Motor neuron (in vitro differentiated cells): ENCODE measurements around the gene S100A12. TPM values are rescaled to one million over a fixed set of nuclear protein-coding genes. Genes with fewer than 3 reads are reported as not detected.
A peak's percentile ranks its signal among the peaks of the same experiment; 100 is the strongest.

ENCODE experiments used
- ATAC-seq, 8 experiments: fragments of 200-7000 bp; cut with Tn5 transposase; replicated peaks in 6 of 8; 2 replicates each; pipeline ENCODE4 v1.8.0; 2021; ENCODE audit warnings: mild to moderate bottlenecking in 8 of 8, moderate library complexity in 8 of 8
- H3K27ac ChIP-seq, 2 donors: fragments of 250-450 bp; sonication (Bioruptor Pico); 2 replicates each; pipeline ENCODE4 v1.9.0; 2021; ENCODE audit warnings: antibody characterized with exemption in 2 of 2, mild to moderate bottlenecking in 2 of 2, moderate library complexity in 1 of 2
- H3K4me1 ChIP-seq, 2 donors: fragments of 250-450 bp; sonication (Bioruptor Pico); replicated peaks in 1 of 2; 2 replicates each; pipeline ENCODE4 v1.6.1; 2021; ENCODE audit warnings: antibody characterized with exemption in 2 of 2, mild to moderate bottlenecking in 2 of 2, moderate library complexity in 1 of 2
- H3K4me3 ChIP-seq, 5 donors: fragments of 250-450 bp; sonication (Bioruptor Pico); 2 replicates each; pipeline ENCODE4 v1.9.0; 2021; ENCODE audit warnings: antibody characterized with exemption in 5 of 5, mild to moderate bottlenecking in 5 of 5, moderate library complexity in 4 of 5
- WGBS, 10 experiments: fragments of 450-650 bp; shearing (Covaris generic); methylation state at CpG; one replicate each; pipeline ENCODE4 v1.0.0; 2022; 5-methylcytosine and 5-hydroxymethylcytosine counted together
- in situ Hi-C, 9 experiments: fragments of 400-800 bp; cut with MboI; loops; one replicate each; pipeline ENCODE4 v1.15.0; 2021; ENCODE audit warnings: low sequenced_read_pairs in 9 of 9, low pct_unique_long_range_greater_than_20kb in 2 of 9; ENCODE audit not compliant: unreplicated experiment in 9 of 9
- total RNA-seq, 8 experiments: library from RNA; unstranded; fragments of 300-600 nt; gene quantifications; 2 replicates each; pipeline versions ENCODE4 v1.2.3 to v1.2.4, GENCODE V29; 2022

The S100A12 gene
- total RNA-seq, 8 experiments from 2014 or later, result not detected

DNA sequence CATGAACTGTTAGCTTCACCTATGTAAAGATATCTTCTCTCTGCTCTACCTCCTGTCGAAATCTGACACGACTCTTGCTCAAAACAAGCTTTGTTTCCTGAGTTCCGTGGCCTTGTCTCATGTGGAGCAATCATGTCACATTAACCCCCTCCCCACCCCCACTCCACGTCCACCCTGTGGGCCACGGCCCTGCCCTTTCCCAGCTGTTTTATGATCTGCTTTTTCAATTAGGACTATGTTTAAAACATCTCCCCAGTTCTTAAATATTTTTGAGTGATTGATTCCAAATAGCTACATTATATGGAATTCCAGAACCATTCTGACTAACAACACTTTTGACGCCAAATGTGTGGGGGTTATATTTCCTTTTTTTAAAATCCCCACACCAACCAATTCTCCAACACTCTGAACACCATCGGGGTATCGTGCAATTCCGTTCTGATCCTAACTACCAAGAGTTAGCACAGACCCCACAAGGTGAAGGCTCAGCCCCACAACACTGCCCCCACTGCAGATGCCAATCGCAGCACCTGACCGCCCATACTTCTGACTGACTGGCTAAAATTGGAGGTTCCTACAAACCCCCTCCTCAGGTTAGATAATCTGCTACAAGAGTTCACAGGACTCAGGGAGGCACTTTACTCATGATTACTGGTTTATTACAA, 28.1 kb upstream of the S100A12 start:
- WGBS, 10 experiments, result 37 to 100% (median 84%) methylated on average over 2 to 11 of the region's 11 CpGs; no CpG with 5 or more reads in 2 of the 10 experiments
- in situ Hi-C loops, result no loop called here
- Histone ChIP-seq H3K4me1 (no peaks in the 10 kb centered on the region), H3K4me3 (no peak overlapping the region), H3K27ac (no peak overlapping the region)
- ATAC-seq, result no peak

GRCh38 chr1:153402226-153402625, 26.8 kb upstream of the S100A12 start:
- in situ Hi-C loops, result no loop called here
- WGBS, 10 experiments, result 0 to 56% (median 35%) methylated on average over 1 to 2 of the region's 2 CpGs; no CpG with 5 or more reads in 2 of the 10 experiments
- Histone ChIP-seq H3K4me1 (no peaks in the 10 kb centered on the region), H3K27ac (no peak overlapping the region), H3K4me3 (no peak overlapping the region)
- ATAC-seq, result no peak

DNA sequence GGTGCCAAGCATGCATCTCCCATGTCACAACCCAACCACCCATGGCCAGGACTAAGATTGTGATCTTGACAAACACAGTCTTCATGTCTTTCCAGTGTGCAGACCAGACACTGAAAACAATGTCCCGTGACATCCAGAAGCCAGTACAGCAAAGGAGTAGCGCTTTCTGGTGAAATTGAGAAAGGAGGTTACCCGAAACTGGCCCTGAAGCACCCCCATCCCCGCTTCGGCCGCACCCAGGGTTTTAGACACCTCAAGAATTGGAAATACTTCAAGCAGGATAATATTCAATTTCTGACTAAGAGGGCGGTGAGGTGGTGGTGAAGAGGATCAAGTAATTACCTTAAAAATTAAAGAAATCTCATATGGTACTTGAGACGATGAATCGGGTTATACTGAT, 26.0 kb upstream of the S100A12 start:
- 42 to 90% (median 77%) methylated on average over 2 to 9 of the region's 9 CpGs; no CpG with 5 or more reads in 1 of the 10 experiments for WGBS, 10 experiments
- no peak overlapping the region for H3K27ac ChIP-seq
- in situ Hi-C loops, result no loop called here
- no peak for ATAC-seq
- no peak overlapping the region for H3K4me3 ChIP-seq
- H3K4me1 ChIP-seq, result no peaks in the 10 kb centered on the region

- no peaks in the 10 kb centered on the region for H3K4me1 ChIP-seq
- H3K4me3 ChIP-seq, result no peak overlapping the region
- WGBS, 10 experiments, result 0 to 81% (median 56%) methylated on average over 1 to 5 of the region's 5 CpGs; no CpG with 5 or more reads in 1 of the 10 experiments
- H3K27ac ChIP-seq, result no peak overlapping the region
- in situ Hi-C loops, result no loop called here
- no peak for ATAC-seq
Observed at GRCh38 chr1:153400244-153400643, 24.8 kb upstream of the S100A12 start.

DNA sequence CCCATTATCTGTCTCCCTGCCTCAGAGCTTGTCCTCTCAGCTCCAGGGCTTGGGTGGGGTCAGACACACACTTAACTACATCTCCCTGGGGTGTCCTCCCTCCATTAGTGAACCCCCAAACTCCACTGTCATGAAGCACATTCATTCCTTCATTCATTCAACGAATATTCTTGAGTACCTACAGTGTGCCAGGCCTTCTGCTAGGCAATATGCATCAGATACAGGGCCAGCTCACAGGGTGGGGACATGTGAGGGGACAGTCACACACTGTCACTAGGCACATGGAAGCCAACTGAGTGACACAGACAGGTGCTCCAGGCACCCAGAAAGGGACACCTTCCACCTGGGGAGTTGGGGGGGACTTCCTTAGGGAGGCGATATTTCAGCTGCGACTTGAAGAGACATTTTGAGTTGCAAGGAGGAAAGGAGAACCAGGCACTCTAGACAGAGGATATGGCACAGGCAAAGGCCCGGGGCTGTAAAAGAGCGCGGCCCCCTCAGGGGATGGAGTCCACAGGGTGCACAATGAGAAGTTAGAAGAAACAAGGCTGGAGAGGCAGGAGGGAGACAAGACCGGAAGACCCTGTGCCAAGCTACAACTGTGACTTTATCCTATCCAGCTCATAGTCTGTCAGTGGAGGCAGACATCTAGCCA, 24.1 kb upstream of the S100A12 start:
- H3K27ac ChIP-seq, result no peak overlapping the region
- no peaks in the 10 kb centered on the region for H3K4me1 ChIP-seq
- no peak for ATAC-seq
- in situ Hi-C loops, result no loop called here
- 36 to 96% (median 79%) methylated on average over 3 to 7 of the region's 7 CpGs; no CpG with 5 or more reads in 2 of the 10 experiments for WGBS, 10 experiments
- H3K4me3 ChIP-seq, result no peak overlapping the region

- Histone ChIP-seq H3K4me3 (no peak overlapping the region), H3K4me1 (no peaks in the 10 kb centered on the region), H3K27ac (no peak overlapping the region)
- in situ Hi-C loops, result no loop called here
- WGBS, 10 experiments, result 17 to 69% (median 51%) methylated on average over 1 to 4 of the region's 6 CpGs; no CpG with 5 or more reads in 6 of the 10 experiments
- ATAC-seq, result no peak
Observed at GRCh38 chr1:153397924-153398651, 22.7 kb upstream of the S100A12 start.

- ATAC-seq, result no peak
- H3K27ac ChIP-seq, result no peak overlapping the region
- H3K4me3 ChIP-seq, result no peak overlapping the region
- H3K4me1 ChIP-seq, result no peaks in the 10 kb centered on the region
- 0 to 100% (median 54%) methylated on average over 1 to 12 of the region's 19 CpGs; no CpG with 5 or more reads in 2 of the 10 experiments for WGBS, 10 experiments
- in situ Hi-C loops, result no loop called here
Observed at GRCh38 chr1:153397051-153397923, 21.9 kb upstream of the S100A12 start.

GRCh38 chr1:153396461-153396860, 21.0 kb upstream of the S100A12 start:
- no peak overlapping the region for H3K4me3 ChIP-seq
- 53 to 100% (median 71%) methylated on average over 2 to 6 of the region's 6 CpGs; no CpG with 5 or more reads in 6 of the 10 experiments for WGBS, 10 experiments
- H3K4me1 ChIP-seq, result no peaks in the 10 kb centered on the region
- H3K27ac ChIP-seq, result no peak overlapping the region
- ATAC-seq, result no peak
- in situ Hi-C loops, result no loop called here

DNA sequence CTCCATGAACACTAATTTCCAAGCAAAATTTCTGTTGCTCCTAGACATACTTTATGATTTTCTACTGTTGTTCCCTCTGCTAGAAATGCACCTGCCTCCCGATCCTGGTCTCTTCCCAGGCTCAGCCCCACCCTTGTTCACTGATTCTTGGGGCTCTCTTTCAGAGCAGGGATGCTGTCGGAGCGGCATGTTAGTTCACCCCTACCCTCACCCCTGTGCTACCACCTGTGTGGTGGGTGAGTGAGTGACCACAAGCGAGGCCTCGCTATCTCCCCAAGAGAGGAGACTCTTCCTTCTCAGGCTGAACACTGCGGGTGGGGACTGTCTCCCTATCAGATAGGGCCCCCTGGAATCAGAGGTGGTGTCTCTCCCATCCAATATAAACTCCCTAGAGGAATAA, 20.4 kb upstream of the S100A12 start:
- no peak overlapping the region for H3K27ac ChIP-seq
- in situ Hi-C loops, result no loop called here
- ATAC-seq, result no peak
- WGBS, 10 experiments, result 47 to 100% (median 66%) methylated on average over 2 to 6 of the region's 6 CpGs; no CpG with 5 or more reads in 4 of the 10 experiments
- H3K4me3 ChIP-seq, result no peak overlapping the region
- H3K4me1 ChIP-seq, result no peaks in the 10 kb centered on the region

- 10 to 63% (median 37%) methylated on average over 1 to 6 of the region's 7 CpGs; no CpG with 5 or more reads in 4 of the 10 experiments for WGBS, 10 experiments
- peak in 2 of 8 experiments; percentile 10 to 44 for ATAC-seq
- no peak overlapping the region for H3K27ac ChIP-seq
- no peaks in the 10 kb centered on the region for H3K4me1 ChIP-seq
- no peak overlapping the region for H3K4me3 ChIP-seq
- in situ Hi-C loops, result no loop called here
Observed at GRCh38 chr1:153395136-153395685, 19.8 kb upstream of the S100A12 start.

DNA sequence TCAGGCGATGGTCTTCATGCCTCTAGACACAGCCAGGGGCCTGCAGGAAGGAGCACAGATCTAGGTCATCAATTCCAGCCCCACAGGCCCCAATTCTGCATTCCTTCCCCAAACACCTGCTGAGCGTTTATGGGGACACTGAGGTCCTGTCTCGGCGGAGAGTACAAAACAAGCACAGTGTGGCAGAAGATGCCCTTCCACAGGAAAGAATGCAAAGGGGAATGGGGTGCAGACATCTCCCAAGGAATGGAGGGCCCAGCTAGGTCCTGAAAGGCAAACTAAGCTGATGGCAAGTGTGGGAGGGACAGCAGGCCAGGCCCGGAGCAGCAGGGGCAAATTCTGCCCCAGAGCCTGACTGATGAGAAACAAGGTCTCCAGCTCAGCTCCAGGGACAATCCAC, 19.0 kb upstream of the S100A12 start:
- H3K4me3 ChIP-seq, result no peak overlapping the region
- no peak for ATAC-seq
- no peak overlapping the region for H3K27ac ChIP-seq
- in situ Hi-C loops, result no loop called here
- no peaks in the 10 kb centered on the region for H3K4me1 ChIP-seq
- 0 to 67% (median 52%) methylated on average over 1 to 5 of the region's 5 CpGs; no CpG with 5 or more reads in 3 of the 10 experiments for WGBS, 10 experiments

DNA sequence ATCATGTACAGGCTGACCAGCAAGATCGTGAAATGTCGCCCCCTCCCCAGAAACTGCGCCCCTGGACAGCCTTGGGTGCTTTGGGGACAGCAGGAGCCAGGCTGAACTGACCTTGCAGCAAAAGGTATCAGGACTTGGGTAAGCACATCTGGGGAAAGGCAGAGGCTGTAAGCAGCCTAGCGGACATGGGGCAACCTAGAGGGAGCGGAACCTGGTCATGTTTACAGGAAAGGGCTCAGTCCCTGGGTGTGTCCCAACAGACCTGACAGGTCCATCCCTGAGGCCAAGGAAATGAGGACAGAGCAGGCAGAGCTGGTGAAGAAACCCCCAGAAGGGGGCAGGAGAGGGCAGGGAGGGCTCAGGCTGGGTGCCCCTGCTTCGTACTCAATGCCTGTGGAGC, 18.5 kb upstream of the S100A12 start:
- 20 to 100% (median 56%) methylated on average over 1 to 5 of the region's 6 CpGs; no CpG with 5 or more reads in 3 of the 10 experiments for WGBS, 10 experiments
- in situ Hi-C loops, result no loop called here

More for the DNA sequence above, 18.5 kb upstream of the S100A12 start:
- Histone ChIP-seq H3K27ac (no peak overlapping the region), H3K4me3 (no peak overlapping the region), H3K4me1 (no peaks in the 10 kb centered on the region)
- ATAC-seq, result peak in 1 of 8 experiments; percentile 20
